HG03135 (cell line): ENCODE results near the gene BCL2L15.

Source experiments
- ATAC-seq: cut with Tn5 transposase; IDR thresholded peaks from one replicate; pipeline ENCODE4 v1.9.1; 2021; ENCODE audit warnings: mild to moderate bottlenecking, moderate library complexity; ENCODE audit not compliant: unreplicated experiment

BCL2L15 gene

DNA sequence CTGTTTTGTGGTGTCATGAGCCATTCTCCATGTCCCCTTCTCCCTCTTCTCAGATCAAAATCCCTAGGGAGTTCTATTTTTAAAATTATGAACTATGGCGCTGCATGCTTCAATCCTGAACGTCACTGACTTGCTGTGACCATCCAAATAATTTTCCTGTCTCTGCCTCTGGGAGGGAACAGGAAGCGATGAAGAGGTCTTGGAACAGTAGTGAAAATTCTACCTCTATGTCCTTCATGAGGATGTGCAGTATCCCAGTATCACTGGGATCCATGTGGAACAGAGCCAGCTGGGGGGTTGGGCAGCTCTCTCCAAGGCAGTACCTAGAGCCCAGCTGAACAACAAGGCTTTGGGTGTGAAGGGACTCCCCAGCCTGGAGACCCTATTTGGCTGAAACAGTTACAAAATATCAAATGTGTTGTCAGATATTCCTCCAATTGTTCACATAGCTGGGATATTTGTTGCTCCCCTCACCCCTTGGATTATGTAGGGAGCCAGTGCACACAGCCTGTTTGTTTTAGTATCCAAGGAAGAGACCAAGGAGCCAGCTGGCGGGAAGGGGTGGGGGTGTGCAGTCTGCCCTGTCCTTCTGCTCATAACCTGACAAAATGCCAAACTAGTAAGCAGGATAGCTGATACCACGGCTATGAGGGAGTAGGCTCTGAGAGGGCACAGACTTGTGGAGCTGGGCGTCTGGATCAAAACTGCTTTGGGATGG is 25.4 kb upstream of the BCL2L15 start:
- ATAC-seq, result no peak

DNA sequence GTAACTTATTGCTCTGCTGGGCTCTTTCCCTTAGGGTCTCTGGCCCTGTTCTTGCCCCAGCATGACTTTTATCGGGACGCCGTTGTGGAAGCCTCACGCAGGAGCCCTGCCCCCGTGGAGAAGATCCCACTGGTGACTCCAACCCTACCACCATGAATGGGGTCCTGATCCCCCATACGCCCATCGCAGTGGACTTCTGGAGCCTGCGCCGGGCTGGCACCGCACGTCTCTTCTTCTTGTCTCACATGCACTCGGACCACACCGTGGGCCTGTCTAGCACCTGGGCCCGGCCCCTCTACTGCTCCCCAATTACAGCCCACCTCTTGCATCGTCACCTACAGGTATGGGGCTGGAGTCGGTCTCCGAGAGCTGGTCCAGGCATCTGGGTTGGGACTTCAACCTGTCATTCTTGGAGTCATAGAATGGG is 18.1 kb upstream of the BCL2L15 start:
- ATAC-seq, result peak; percentile 10

DNA sequence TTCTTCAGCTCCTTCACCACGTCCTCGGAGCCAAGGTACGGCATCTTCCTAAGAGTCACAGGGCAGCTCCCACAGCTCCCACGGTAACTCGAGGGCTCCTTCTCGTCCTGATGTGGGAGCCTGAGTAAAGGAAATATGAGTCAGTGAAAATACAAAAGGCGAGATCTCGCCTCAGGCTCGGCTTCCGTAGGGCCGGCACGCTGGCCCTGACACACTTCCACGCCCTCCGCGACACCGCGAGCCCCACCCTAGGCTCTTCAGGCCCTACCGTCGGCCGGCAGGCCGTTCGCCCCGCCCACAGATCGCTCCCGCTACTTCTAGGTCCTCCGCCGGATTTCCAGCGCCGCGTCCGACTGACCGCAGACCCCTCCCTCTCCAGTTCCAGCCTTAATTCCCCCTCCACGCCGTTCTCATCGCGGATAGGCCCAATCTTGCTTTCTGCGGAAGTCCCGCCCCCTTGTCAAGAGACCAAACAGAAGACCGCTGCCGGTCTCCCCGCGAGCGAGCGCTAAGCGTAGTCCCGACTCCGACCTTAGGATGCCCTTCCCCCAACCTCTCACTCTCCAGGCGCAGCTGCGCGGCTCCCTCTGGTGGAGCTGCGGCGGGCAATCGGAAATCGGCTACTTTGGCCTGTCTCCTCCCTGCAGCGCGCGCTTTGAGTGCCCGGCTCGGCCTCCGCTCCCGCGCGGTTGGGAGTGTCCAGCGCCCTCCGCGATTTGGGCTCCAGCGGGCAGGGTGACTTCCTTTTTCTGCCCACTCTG is 17.5 kb upstream of the BCL2L15 start, which contains the start of the genes AP4B1 and DCLRE1B:
TSS of gene AP4B1 (minus strand) at position 126 of the 761 bp plus-strand sequence. CDS start at position 44, 82 bp downstream.
TSS of gene DCLRE1B (plus strand) at position 653 of the 761 bp plus-strand sequence. CDS start 261 bp downstream, outside the sequence.
- peak; percentile 89 for ATAC-seq

DNA sequence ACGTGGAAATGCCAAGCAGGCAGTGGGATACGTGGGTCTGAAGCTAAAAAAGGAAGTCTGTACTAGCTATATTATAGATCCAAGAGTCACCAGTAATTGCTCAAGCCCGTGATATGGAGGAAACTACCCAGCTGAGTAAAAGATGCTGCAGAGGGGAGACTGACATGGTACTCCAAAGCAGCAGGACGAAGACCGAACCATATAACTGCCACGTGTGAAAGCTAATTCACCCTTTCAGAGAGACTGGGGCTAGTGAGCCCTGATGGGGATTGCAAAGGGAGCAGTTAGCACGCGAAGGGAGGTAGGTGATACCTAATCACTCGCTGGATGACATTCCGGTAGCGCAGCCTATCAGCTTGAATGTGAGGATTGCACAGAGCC is 16.9 kb upstream of the BCL2L15 start:
- peak; percentile 28 for ATAC-seq

DNA sequence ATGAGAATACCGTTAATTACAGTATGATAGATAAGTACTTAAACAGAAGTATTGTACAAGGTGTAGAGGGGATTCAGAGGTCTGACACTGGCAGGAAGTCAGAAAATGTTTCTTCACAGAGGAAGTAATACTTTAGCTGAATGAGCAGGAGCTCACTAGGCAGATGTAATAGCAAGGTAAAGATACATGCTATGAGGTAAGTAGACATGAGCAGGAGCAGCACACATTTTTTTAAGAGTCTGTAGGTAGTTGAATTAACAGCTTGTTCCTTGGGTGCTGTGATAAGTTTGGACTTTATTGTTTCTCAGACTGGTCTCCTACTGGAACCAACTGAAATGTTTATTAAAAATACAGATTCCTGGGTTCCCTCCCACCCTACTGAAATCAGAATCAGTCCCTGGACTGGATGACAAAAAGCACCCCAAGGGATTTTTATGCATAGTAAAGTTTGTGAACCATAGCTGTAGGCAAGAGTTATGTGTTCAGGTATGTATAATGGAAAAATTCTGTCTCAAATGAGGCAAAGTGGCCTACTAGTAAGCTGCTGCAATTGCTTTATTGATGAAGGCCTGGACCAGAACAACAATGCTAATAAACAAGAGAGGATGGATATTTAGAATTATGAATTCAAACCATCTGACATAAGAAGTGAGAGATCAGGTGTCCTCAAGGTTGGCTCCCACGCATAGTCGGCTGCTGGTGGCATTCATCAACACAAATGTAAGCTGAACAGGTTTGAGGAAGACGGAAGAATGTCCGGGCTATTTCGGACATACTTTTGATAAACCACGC is 16.3 kb upstream of the BCL2L15 start:
- no peak for ATAC-seq

DNA sequence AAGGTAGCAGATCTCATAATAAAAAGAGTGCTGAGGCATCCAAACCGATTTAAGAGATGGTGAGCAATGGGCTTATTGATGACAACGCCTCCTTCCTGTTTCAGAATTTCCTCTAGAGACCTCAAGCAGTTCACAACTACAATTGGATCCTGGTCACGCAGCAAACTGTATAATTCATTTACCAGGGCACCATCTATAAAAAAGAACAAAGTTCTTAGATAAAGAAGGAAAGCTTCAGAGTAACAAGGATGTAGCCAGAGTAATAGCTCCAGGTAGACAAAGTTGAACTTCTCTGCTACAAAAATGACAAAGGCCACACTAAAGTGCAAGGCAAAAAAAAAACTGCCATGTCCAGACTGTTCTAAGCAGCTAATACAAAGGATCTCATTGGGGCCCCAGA is 13.8 kb upstream of the BCL2L15 start:
- no peak for ATAC-seq

DNA sequence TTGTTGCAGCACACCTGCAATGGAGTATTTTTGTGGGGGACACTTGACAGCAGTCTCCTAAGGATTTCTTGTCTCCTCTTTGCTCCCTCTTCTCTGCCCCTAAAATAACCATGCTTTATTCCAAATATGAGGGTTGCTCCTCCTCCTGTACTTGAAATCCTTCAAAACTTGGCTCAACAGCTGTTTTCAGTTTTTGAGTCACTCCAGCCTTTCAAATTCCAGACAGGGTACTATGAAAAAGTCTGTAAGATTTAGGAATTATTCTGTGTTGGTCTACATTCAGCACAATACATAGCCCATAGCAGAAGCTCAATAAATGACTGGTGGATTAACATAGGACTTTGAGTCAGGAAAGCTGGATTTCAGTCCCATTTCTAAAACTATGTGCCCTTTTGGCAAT is 11.7 kb upstream of the BCL2L15 start:
- ATAC-seq, result no peak

DNA sequence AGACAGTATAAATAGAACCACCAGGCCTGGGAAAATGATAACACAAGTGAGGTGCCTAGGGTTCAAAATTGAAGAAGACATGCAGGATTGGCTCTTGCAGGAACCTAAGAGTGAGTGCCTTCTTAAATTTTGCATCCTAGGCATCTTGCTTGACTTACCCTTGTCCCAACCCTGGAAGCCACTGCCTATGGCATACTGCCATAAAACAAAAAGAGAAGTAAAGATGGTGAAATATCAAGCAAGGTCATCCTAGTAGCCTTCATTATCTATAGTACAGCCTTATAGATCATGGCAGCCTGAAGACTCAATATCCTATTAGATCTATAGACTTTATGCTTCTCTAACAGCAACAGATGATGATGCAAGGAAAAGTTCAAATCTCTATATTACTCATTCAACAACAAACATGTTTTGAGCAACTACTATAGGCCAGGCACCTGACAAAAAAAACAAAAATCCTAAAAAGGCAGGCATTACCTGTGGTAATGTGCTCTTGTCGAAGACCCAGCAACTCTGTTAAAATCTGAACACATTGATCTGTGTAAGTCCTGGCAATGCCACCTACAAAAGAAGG is 10.9 kb upstream of the BCL2L15 start:
- ATAC-seq, result no peak

DNA sequence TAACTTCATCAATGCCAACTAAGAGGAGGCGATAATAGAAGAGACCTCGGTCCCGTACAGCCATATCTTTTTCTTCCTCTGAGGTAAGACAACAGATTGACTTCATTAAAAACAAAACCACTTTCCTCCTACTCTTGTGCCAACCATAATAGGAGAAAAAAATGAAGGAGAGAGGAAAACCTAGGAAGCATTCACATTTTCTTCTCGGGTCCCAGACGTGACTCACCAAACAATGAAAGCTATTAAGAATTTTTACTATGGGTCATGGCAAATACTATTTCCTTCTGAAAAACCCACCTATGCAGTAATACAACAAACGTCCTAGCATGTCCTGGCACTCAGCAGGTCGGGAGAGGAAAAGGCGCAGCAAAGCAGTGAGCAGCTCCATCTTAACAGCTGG is 8.6 kb upstream of the BCL2L15 start:
- ATAC-seq, result no peak

DNA sequence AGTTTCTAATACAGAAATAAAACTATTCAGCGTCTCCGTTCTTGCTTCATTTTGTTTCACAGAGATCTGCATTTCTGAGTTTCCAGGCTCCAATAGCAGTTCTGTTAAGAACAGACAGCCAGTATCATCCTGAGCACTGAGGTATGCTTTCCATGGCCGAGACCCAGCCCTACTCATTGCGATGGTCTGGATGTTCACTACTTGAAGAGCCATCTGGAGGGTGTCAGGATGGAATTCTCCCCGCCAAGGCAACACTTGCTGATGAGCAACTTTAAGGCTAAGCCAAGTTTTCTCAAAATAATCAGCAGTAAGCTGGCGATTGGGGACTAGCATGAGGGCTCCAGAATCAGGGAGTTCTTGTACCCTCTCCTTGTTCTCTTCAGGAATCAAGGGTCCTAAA is 7.7 kb upstream of the BCL2L15 start:
- ATAC-seq, result no peak

DNA sequence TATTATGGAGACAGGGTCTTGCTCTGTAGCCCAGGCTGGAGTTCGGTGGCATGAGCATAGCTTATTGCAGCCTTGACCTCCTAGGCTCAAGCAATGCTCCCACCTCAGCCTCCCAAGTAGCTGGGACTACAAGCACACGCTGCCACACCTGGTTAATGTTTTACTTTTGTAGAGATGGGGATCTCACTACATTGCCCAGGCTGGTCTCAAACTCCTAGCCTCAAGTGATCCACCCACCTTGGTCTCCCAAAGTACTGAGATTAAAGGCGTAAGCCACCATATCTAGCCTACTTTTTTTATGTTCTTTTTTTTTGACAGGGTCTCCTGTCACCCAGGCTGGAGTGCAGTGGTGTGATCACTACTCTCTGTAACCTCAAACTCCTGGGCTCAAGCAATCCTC is 5.9 kb upstream of the BCL2L15 start:
- ATAC-seq, result no peak

DNA sequence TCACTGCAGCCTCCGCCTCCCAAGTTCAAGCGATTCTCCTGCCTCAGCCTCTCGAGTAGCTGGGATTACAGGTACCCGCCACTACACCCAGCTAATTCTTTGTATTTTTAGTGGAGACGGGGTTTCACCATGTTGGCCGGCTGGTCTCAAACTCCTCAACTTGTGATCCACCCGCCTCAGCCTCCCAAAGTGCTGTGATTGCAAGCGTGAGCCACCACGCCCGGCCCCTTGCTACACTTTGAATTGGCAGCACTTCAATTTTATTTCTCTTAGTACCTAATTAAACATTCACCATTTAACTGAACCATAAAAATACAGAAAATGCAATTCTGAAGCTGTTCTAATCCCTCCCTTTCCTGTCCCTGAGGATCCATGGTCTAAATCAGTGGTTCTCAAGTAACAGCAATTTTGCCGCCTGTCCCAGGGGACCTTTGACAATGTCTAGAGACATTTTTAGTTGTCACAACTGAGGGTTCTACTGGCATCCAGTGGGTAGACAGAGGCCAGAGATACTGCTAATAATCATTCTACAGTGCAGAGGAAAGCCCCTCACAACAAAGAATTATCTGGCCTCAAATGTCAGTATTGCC is 4.3 kb upstream of the BCL2L15 start:
- ATAC-seq, result no peak

DNA sequence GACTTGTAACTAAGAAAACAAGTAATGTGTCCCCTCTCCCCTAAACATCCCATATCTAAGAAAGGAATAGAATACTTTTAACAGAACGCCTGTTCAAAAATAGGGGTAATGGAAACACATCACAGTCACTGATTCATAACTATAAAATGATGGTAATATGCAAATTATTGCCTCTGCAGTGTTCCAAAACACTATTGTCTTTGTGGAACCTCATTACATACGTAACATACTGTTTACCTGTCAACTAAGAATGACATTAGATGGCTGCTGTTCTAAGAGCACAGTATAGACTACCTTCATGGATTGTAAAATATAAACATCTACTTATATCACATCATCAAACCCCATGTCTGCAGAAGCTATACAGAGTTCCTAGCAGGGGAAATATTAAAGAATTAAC is 3.4 kb upstream of the BCL2L15 start:
- ATAC-seq, result no peak

DNA sequence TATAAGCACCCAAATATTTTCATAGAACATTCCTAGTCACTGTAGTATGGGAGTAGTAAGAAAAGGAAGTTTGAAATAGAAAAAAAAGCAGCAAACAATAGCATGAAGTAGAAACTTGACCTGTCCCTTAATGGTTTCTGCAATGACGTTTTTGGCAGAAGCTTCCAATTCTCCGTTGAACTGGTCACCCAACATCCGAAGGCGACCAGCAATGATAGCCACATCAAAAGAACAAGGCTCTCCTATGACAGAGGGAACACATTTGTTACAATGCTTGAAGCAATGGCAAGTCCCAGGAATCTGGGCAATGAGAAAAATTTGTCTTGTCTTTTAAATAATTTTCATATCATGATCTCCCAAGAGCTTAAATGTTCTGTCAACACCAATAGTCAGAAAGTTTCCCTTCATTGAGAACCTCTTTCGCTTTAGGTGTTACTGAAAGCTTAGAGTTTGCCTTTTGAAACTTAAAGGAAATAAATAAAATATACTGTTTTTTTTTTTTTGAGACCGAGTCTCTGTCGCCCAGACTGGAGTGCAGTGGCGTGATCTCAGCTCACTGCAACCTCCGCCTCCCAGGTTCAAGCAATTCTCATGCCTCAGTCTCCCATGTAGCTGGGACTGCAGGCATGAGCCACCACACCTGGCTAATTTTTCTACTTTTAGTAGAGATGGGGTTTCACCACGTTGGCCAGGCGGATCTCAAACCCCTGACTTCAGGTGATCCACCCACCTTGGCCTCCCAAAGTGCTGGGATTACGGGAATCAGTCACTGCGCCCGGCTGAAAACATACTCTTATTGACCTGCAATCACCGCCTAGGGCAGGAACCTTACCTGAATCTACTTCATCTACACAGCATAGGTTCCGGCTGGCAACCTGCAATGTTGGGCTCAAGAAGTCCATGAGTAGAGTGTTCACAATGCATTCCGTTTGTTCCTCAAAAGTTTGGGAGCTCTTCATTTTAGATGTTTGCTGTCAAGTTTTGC is 672 bp downstream of the BCL2L15 start:
- no peak for ATAC-seq

DNA sequence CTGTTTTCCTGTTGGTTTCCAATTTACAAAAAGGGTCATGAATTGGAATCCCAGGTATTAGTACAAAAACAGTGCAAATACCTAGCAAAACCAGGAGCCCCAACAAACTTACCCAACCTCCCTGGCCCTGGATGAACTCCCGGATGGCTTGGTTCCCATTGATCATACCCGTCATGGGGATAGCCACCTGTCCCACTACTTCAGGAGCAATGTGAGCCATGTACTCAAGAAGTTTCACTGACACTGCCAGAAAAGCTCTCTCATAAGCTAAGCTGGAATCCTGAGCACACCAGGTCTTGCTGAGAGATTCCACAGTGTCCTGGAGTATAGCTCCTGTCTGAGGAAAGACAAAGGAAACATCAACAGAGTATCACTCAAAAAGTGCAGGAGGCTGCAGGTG is 5.7 kb downstream of the BCL2L15 start:
- ATAC-seq, result no peak

DNA sequence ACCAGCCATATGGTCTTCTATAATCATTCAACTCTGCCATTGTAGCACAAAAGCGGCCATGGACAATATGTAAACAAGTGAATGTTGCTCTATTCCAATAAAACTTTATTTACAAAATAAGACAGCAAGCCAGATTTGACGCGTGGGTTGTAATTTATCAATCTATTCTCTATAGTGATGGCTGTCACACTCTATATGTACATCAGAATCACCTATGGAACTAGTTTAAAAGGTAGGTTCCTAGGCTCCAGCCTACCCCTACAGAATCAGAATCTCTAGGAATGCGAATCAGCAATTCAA is 7.7 kb downstream of the BCL2L15 start:
- no peak for ATAC-seq

DNA sequence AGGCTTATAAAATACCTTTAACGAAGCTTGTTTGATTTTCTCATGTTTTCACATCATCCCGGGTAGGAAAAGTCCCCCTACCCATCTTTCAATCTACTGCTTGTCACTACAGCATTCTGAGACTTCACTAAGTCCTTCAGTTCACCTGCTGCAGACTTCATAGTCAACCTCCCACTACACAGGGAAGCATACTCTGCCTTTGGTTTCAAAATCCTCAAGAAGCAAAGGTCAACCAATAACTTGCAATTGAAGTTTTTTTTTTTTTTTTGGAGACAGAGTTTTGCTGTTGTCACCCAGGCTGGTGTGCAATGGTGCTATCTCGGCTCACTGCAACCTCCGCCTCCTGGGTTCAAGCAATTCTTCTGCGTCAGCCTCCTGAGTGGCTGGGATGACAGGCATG is 11.2 kb downstream of the BCL2L15 start:
- ATAC-seq, result no peak

DNA sequence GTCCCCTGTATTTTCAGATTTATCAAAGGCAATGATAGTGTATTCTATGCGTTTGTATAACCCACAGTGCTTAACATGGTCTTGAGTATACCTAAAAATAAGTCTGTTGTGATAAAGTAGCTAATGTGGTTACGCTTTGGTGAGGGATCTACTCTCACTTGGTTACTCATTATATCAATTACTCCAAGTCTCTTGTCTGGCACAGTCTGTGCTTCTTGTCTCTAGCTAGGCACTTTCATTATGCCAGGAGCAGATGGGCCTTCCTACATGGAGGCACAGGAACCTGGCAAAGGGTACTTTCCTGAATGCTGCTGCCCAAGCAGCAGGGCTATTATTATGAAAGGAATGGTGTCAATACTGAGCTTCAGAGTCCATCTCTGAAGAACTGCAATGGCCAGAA is 11.7 kb downstream of the BCL2L15 start:
- ATAC-seq, result no peak

DNA sequence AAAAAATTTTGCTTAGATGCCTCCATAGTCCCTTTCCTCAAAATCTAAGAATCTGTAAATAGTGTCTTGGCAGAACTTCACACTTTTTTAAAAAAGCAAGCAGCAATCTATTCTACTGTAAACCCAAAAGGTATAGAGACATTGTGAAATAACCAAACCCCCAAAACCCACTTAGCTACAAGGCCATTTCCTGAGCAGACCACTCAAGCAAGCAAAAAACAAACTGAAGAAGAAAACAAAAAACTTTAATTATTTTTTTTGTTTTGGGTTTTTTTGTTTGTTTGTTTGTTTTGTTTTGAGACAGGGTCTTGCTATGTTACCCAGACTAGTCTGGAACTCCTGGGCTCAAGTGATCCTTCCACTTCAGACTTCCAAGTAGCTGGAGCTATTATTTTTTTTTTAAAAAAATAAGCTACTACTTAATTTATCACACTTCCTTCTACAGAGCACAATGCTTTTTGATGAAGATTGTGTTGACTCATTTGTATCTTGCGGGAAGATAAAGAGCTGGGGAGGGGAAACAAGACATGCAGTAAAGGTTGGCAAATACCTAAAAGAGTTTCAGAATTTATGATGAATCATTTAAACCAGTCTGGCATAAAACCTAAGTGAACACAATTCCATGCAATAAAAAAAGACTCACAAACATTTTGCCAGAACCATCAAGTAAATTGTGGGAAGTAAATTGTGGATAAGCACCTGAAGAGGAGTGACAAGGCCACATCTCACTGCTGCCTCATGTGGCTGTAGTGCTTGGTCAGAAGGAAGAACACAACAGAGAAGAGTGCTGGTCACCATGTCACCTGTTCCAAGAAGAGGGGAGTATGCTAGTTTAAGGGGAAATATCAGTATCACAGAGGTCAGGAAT is 13.1 kb downstream of the BCL2L15 start:
- no peak for ATAC-seq
